ENCODE results near the gene DAB2.

GRCh38 chr5:39387293-39387692 lies 37.5 kb downstream of the DAB2 start:
- TF ChIP-seq POLR2A (IDR thresholded peaks at IDR 0.05) (no peak), CTCF (IDR thresholded peaks at IDR 0.05) (no peak), POLR2AphosphoS5 (IDR thresholded peaks at IDR 0.05) (no peak), EP300 (IDR thresholded peaks at IDR 0.05) (no peak)

Data from gastroesophageal sphincter (tissue), 3 donors.